HepG2 (cell line): ENCODE results near the gene UCP2.

Experiments
- EP300 ChIP-seq, 3 experiments: sonication (generic) in 1 of 3; formaldehyde crosslinking in 1 of 3; IDR thresholded peaks; 2 replicates each; pipeline versions ENCODE4 v1.5.1 to v1.6.1; 2011 to 2020; ENCODE audit warnings: low read depth in 2 of 3, low read length in 2 of 3, borderline replicate concordance in 1 of 3, improper control_type of control experiment in 1 of 3, mild to moderate bottlenecking in 1 of 3, missing genetic modification reagents in 1 of 3, moderate library complexity in 1 of 3
- HDAC2 ChIP-seq: sonication (generic); formaldehyde crosslinking; IDR thresholded peaks from 2 replicates; pipeline ENCODE4 v1.4.0; 2020; ENCODE audit warnings: missing genetic modification reagents
- POLR2A ChIP-seq, 2 experiments: IDR thresholded peaks; 2 replicates each; pipeline ENCODE4 v1.6.1; 2011; ENCODE audit warnings: low read depth in 2 of 2, low read length in 2 of 2, mild to moderate bottlenecking in 1 of 2, moderate library complexity in 1 of 2; ENCODE audit not compliant: insufficient read depth in 1 of 2
- THAP9 ChIP-seq: sonication (generic); formaldehyde crosslinking; IDR thresholded peaks from 2 replicates; pipeline ENCODE4; 2020; ENCODE audit warnings: missing genetic modification reagents, mild to moderate bottlenecking, borderline replicate concordance

GRCh38 chr11:73944085-73944484, 38.6 kb downstream of the UCP2 start:
- no peak for TF ChIP-seq THAP9 (CRISPR knock-in tag)
- TF ChIP-seq EP300 (IDR thresholded peaks at IDR 0.05; ENCODE audit: low read depth in 2 of 2, low read length in 2 of 2): no peak
- TF ChIP-seq EP300 (CRISPR knock-in tag; IDR thresholded peaks at IDR 0.05; ENCODE audit: borderline replicate concordance): no peak
- no peak for TF ChIP-seq POLR2A (IDR thresholded peaks at IDR 0.05; ENCODE audit: insufficient read depth in 1 of 2, low read depth in 2 of 2, low read length in 2 of 2)
- TF ChIP-seq HDAC2 (CRISPR knock-in tag): no peak
